GM12873 (cell line): ENCODE data around the gene ARL6IP6.

Source experiments
- CTCF ChIP-seq: IDR thresholded peaks from 2 replicates; pipeline ENCODE4 v1.5.1; 2012; ENCODE audit warnings: low read depth, mild to moderate bottlenecking, moderate library complexity, low read length, control low read depth; ENCODE audit not compliant: insufficient read depth; ENCODE audit errors: missing control alignments

ARL6IP6 gene

GRCh38 chr2:152723918-152724317 lies 5.5 kb downstream of the ARL6IP6 start:
- no peak for TF ChIP-seq CTCF

- TF ChIP-seq CTCF, result no peak
Measured at GRCh38 chr2:152729844-152730243, 11.4 kb downstream of the ARL6IP6 start.

GRCh38 chr2:152730591-152731333 lies 12.3 kb downstream of the ARL6IP6 start:
- TF ChIP-seq CTCF, result no peak

GRCh38 chr2:152738438-152738837 lies 20.0 kb downstream of the ARL6IP6 start:
- TF ChIP-seq CTCF, result no peak

GRCh38 chr2:152740743-152741328 lies 22.4 kb downstream of the ARL6IP6 start:
- TF ChIP-seq CTCF, result peak; percentile 63

- TF ChIP-seq CTCF, result peak; percentile 60
Measured at GRCh38 chr2:152743002-152743401, 24.6 kb downstream of the ARL6IP6 start.

- TF ChIP-seq CTCF, result peak; percentile 44
Measured at GRCh38 chr2:152755029-152755428, 36.6 kb downstream of the ARL6IP6 start.
